HEK293T (cell line): Measurements from ENCODE around the gene PDPR.
"Not testable (repeated sequence)": the region's sequence is repeated elsewhere in the genome, so short reads cannot be mapped to it uniquely, and the experiment has no call there.

Source experiments
- CTCF ChIA-PET: fragments of 350-600 bp; formaldehyde crosslinking; extraction: SDS; loops from one replicate; lab custom pipeline; 2021; ENCODE audit warnings: antibody characterized with exemption, inconsistent platforms; lab: Yijun Ruan, JAX
- POLR2A ChIA-PET: fragments of 350-600 bp; formaldehyde crosslinking; extraction: SDS; loops from one replicate; lab custom pipeline; 2020; ENCODE audit warnings: antibody characterized with exemption, inconsistent platforms; lab: Yijun Ruan, JAX
- DNase-seq: peaks from one replicate; pipeline ENCODE4 v3.0.0; 2012; ENCODE audit warnings: mixed read lengths; ENCODE audit errors: extremely low spot score
- HDGF ChIP-seq: fragments of 450-650 bp; IDR thresholded peaks from 2 replicates; pipeline ENCODE4 v1.6.1; 2017; ENCODE audit warnings: antibody characterized with exemption, borderline replicate concordance
- TARDBP ChIP-seq: fragments of 450-650 bp; IDR thresholded peaks from 2 replicates; pipeline ENCODE4 v1.6.1; 2016

The PDPR gene

DNA sequence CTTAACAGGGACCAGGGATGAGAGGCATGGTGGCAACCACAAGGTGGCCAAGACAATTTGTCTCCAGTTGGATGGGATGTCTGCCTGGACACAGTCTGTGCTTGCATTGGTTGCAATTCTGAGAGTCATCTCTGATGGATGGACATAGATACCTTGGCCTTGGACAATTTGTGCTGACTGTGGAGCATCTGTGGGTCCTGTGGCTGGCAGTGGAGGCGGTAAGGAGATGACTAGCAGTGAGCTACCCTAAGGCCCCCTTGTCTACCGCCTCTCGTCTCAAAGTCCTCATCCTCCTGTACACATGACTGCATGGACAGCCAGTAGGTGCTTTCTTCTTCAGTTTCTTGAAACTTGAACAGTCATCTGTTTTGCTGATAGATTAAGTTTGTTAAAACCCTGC is 4.6 kb downstream of the PDPR start:
- POLR2A ChIA-PET, DNase-seq, CTCF ChIA-PET: not testable (repeated sequence)

- POLR2A ChIA-PET, DNase-seq, CTCF ChIA-PET: not testable (repeated sequence)
These were observed 6.3 kb downstream of the PDPR start for GRCh38 chr16:70120398-70120797.

DNA sequence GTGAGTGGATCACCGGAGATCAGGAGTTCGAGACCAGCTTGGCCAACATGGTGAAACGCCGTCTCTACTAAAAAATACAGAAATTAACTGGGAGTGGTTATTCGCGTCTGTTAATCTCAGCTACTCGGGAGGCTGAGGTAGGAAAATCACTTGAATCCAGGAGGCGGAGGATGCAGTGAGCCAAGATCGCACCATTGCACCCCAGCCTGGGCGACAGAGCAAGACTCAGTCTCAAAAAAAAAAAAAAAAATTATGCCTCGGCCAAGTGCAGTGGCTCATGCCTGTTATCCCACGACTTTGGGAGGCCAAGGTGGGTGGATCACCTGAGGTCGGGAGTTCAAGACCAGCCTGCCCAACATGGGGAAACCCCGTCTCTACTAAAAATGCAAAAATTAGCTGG is 9.7 kb downstream of the PDPR start:
- DNase-seq, CTCF ChIA-PET, POLR2A ChIA-PET: not testable (repeated sequence)

- POLR2A ChIA-PET, DNase-seq, CTCF ChIA-PET: not testable (repeated sequence)
These were observed 12.1 kb downstream of the PDPR start for GRCh38 chr16:70126226-70126625.

DNA sequence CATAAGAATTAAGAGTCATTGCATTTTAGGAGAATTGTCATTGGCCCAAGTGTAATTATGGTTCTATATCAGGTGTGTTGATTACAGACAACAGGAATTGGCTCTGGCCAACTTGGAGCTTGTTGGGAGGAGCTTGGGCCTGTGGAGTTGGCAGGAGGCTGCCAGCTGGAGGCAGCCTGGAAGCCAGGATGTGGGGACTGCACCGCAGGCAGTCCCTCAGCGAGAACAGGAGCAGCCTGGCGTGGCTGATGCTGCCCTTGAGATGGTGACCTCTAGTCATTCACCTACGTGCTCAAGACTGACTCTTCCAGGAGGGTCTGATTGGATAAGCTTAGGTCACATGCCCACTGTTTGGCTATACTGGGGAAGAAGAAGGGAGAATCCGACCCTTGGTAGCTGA is 13.6 kb downstream of the PDPR start:
- POLR2A ChIA-PET, result not testable (repeated sequence)

DNA sequence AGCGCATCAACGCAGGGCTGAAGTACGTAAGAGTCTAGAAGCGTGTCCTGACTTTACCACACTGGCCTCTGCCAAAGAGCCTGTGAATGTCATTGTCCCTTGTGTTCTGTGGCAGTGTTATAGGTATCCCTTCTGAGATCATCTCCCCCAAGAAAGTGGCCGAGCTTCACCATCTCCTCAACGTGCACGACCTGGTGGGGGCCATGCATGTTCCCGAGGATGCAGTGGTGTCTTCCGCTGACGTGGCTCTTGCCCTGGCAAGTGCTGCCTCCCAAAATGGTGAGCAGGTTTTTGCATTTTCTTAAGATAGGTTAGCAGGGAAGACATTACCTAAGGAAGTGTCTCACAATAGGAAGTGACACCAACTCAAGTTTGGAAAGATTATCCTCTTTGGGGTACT is 14.7 kb downstream of the PDPR start:
- DNase-seq, CTCF ChIA-PET, POLR2A ChIA-PET: not testable (repeated sequence)

More for the DNA sequence above, 13.6 kb downstream of the PDPR start:
- DNase-seq, CTCF ChIA-PET: not testable (repeated sequence)

DNA sequence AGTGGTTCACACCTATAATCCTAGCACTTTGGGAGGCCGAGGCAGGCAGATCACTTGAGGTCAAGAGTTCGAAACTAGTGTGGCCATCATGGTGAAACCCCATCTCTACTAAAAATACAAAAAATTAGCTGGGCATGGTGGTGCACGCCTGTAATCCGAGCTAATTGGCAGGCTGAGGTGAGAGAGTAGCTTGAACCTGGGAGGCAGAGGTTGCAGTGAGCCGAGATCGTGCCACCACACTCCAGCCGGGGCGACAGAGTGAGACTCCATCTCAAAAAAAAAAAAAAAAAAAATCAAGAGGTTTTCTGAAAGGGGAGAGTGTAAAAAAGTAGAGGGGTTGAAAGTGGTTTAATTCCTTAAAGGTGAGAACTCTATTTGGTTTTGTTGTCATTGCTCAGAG is 21.7 kb downstream of the PDPR start:
- CTCF ChIA-PET, DNase-seq, POLR2A ChIA-PET: not testable (repeated sequence)

GRCh38 chr16:70136595-70136994 is 22.5 kb downstream of the PDPR start:
- CTCF ChIA-PET, DNase-seq, POLR2A ChIA-PET: not testable (repeated sequence)

- POLR2A ChIA-PET, CTCF ChIA-PET, DNase-seq: not testable (repeated sequence)
These were observed 28.6 kb downstream of the PDPR start for GRCh38 chr16:70142739-70143138.

- POLR2A ChIA-PET, DNase-seq, CTCF ChIA-PET: not testable (repeated sequence)
These were observed 29.2 kb downstream of the PDPR start for GRCh38 chr16:70143231-70143895.

- POLR2A ChIA-PET, CTCF ChIA-PET, DNase-seq: not testable (repeated sequence)
These were observed 33.7 kb downstream of the PDPR start for GRCh38 chr16:70147853-70148252.

- POLR2A ChIA-PET, DNase-seq, CTCF ChIA-PET: not testable (repeated sequence)
These were observed 34.3 kb downstream of the PDPR start for GRCh38 chr16:70148453-70148852.

GRCh38 chr16:70149296-70149695 is 35.2 kb downstream of the PDPR start:
- POLR2A ChIA-PET, DNase-seq, CTCF ChIA-PET: not testable (repeated sequence)

GRCh38 chr16:70151391-70151790 is 37.3 kb downstream of the PDPR start:
- POLR2A ChIA-PET, result no interaction called here
- no peak for DNase-seq
- no peak for TF ChIP-seq TARDBP
- no peak for TF ChIP-seq HDGF
- CTCF ChIA-PET, result interaction anchor here (1.0 kb wide), 1 partner anchor 100 kb away, joined by 3 read pairs; the partner anchor contains the start of gene EXOSC6
